Measurements from ENCODE around the gene MS4A18.

- TF ChIP-seq CTCF (IDR thresholded peaks at IDR 0.05; ENCODE audit: low read length) (no peak), EZH2 (IDR thresholded peaks at IDR 0.05; ENCODE audit: borderline replicate concordance, low read length) (no peak)
Measured at GRCh38 chr11:60783141-60783484, 58.6 kb downstream of the MS4A18 start.

All from OCI-LY1 (cell line).